CD4-positive, alpha-beta T cell (primary cell): Measurements from ENCODE around the gene CEP89. TPM values are rescaled to one million over a fixed set of nuclear protein-coding genes. Genes with fewer than 3 reads are reported as not detected.

Experiments used
- ATAC-seq: fragments of 200-7000 bp; cut with Tn5 transposase; one replicate; pipeline ENCODE4 v1.10.0; 2022; ENCODE audit warnings: mild to moderate bottlenecking; ENCODE audit not compliant: poor library complexity
- CTCF ChIA-PET: fragments of 350-600 bp; sonication (Branson Sonifier 250); formaldehyde crosslinking; loops from one replicate; lab custom pipeline; 2021; ENCODE audit warnings: antibody characterized with exemption, inconsistent platforms; lab: Charles Lee
- POLR2A ChIA-PET: fragments of 350-600 bp; sonication (Branson Sonifier 250); formaldehyde crosslinking; loops from one replicate; lab custom pipeline; 2021; ENCODE audit warnings: antibody characterized with exemption, inconsistent platforms; lab: Charles Lee
- DNase-seq, 14 experiments: peaks; one replicate each; pipeline ENCODE4 v3.0.0-alpha.2; 2013 to 2020; ENCODE audit warnings: mixed read lengths in 2 of 14
- H3K27ac ChIP-seq, 2 donors: one replicate each; pipeline versions ENCODE4 v1.5.1 to v1.7.0; 2013; ENCODE audit warnings: low read length in 2 of 2, low read depth in 1 of 2, mild to moderate bottlenecking in 1 of 2
- H3K27me3 ChIP-seq, 2 experiments: 1 replicate in 1 of 2; 2 replicates in 1 of 2; pipeline versions ENCODE4 v1.6.1 to v1.7.0; 2013; ENCODE audit warnings: low read length in 2 of 2, control low read depth in 1 of 2, mild to moderate bottlenecking in 1 of 2, moderate library complexity in 1 of 2; ENCODE audit not compliant: insufficient read depth in 2 of 2, control insufficient read depth in 1 of 2
- H3K36me3 ChIP-seq: one replicate; pipeline ENCODE4 v1.6.1; 2013; ENCODE audit warnings: low read length, control low read depth; ENCODE audit not compliant: insufficient read depth
- H3K4me1 ChIP-seq: one replicate; pipeline ENCODE4 v1.6.1; 2013; ENCODE audit warnings: low read length, control low read depth; ENCODE audit not compliant: insufficient read depth
- H3K4me3 ChIP-seq: one replicate; pipeline ENCODE4 v1.5.1; 2013; ENCODE audit warnings: mild to moderate bottlenecking, low read length, moderate library complexity
- H3K9me3 ChIP-seq, 2 experiments: 1 replicate in 1 of 2; 2 replicates in 1 of 2; pipeline versions ENCODE4 v1.6.1 to v1.7.0; 2013; ENCODE audit warnings: low read length in 2 of 2, mild to moderate bottlenecking in 2 of 2, control low read depth in 1 of 2, moderate library complexity in 1 of 2; ENCODE audit not compliant: control insufficient read depth in 1 of 2, insufficient read depth in 1 of 2
- H3K27ac Mint-ChIP-seq: one replicate; pipeline ENCODE4 v1.8.0; 2020; ENCODE audit warnings: mixed read lengths
- H3K27me3 Mint-ChIP-seq: one replicate; pipeline ENCODE4 v1.8.0; 2021; ENCODE audit warnings: mixed read lengths
- H3K36me3 Mint-ChIP-seq: one replicate; pipeline ENCODE4 v1.8.0; 2021; ENCODE audit warnings: low read depth, mixed read lengths
- H3K4me1 Mint-ChIP-seq: one replicate; pipeline ENCODE4 v1.8.0; 2021; ENCODE audit warnings: low read depth, mixed read lengths
- H3K4me3 Mint-ChIP-seq: one replicate; pipeline ENCODE4 v1.8.0; 2020; ENCODE audit warnings: mild to moderate bottlenecking, mixed read lengths
- H3K9me3 Mint-ChIP-seq: one replicate; pipeline ENCODE4 v1.8.0; 2020; ENCODE audit warnings: mixed read lengths
- CTCF ChIP-seq: fragments of 200-600 bp; IDR thresholded peaks from one replicate; pipeline ENCODE4 v1.8.0; 2022; ENCODE audit warnings: antibody characterized with exemption, mild to moderate bottlenecking
- intact Hi-C, 2 experiments: fragments of 100-400 bp; cut with DNase I in 1 of 2; cut with micrococcal nuclease in 1 of 2; formaldehyde crosslinking; loops; one replicate each; pipeline versions ENCODE4 v1.15.1 to v1.9.0; 2023 to 2025; cut with DNase I, micrococcal nuclease
- total RNA-seq, 174 experiments: library from RNA in 2 of 174; stranded (reverse) in 2 of 174; gene quantifications; one replicate each; pipeline ENCODE4 v1.2.3 and lab custom pipeline; 2021 to 2026

The CEP89 gene
- total RNA-seq, 2 experiments from 2014 or later: 4.0 to 5.1 TPM

- Mint-ChIP-seq H3K4me3 (no peak overlapping the region), H3K4me1 (no peaks in the 10 kb centered on the region), H3K9me3 (no peaks in the 10 kb centered on the region), H3K27me3 (no peaks in the 10 kb centered on the region), H3K36me3 (peaks cover 49% of the 10 kb centered on the region), H3K27ac (no peak overlapping the region)
- intact Hi-C loops: no loop called here
- H3K9me3 ChIP-seq: no peaks in the 10 kb centered on the region
- TF ChIP-seq CTCF: no peak
- H3K4me3 ChIP-seq: no peak overlapping the region
- ChIA-PET CTCF (no interaction called here), POLR2A (no interaction called here)
- no peaks in the 10 kb centered on the region for H3K4me1 ChIP-seq
- H3K27me3 ChIP-seq: no peaks in the 10 kb centered on the region
- DNase-seq (no peak), ATAC-seq (no peak)
- no peak overlapping the region for H3K27ac ChIP-seq
- peaks cover 8% of the 10 kb centered on the region for H3K36me3 ChIP-seq
Measured at GRCh38 chr19:32936065-32936464, 35.7 kb downstream of the CEP89 start.

DNA sequence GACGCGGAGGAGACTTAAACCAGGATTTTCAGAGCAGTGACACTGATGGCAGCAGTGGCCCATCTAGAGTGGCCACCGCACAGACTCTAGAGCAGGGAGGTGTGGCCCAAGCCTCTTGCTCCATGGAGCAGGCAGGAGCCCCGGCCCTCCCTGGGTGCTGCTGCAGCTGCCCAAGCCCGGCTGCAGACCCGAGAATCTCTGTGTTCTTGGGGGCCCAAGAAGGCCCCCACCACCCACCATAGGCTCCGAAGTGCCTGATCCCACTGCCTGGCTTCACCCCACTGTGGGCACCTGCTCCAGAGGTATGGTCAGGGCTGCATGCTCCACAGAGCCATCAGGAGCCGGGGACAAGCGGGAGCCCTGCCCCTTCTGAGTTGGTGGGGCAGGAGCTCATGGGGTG is 36.1 kb downstream of the CEP89 start:
- no peak overlapping the region for H3K4me3 ChIP-seq
- POLR2A ChIA-PET: no interaction called here
- intact Hi-C loops: no loop called here
- H3K4me3 Mint-ChIP-seq: no peak overlapping the region
- no peak overlapping the region for H3K27ac ChIP-seq
- H3K4me1 ChIP-seq: no peaks in the 10 kb centered on the region
- H3K27ac Mint-ChIP-seq: no peak overlapping the region
- H3K36me3 ChIP-seq: peaks cover 11% of the 10 kb centered on the region
- ATAC-seq: no peak
- H3K27me3 ChIP-seq: no peaks in the 10 kb centered on the region
- H3K27me3 Mint-ChIP-seq: no peaks in the 10 kb centered on the region
- H3K36me3 Mint-ChIP-seq: peaks cover 52% of the 10 kb centered on the region
- H3K9me3 ChIP-seq: no peaks in the 10 kb centered on the region
- CTCF ChIA-PET: no interaction called here
- TF ChIP-seq CTCF: no peak
- no peak for DNase-seq
- no peaks in the 10 kb centered on the region for H3K4me1 Mint-ChIP-seq
- no peaks in the 10 kb centered on the region for H3K9me3 Mint-ChIP-seq

GRCh38 chr19:32933571-32933970 is 38.2 kb downstream of the CEP89 start:
- Histone ChIP-seq H3K9me3 (peaks cover 2% of the 10 kb centered on the region in 2 experiments), H3K27me3 (no peaks in the 10 kb centered on the region), H3K36me3 (peaks cover 17% of the 10 kb centered on the region), H3K4me1 (no peaks in the 10 kb centered on the region), H3K4me3 (no peak overlapping the region), H3K27ac (no peak overlapping the region)
- Mint-ChIP-seq H3K27ac (no peak overlapping the region), H3K4me3 (no peak overlapping the region), H3K36me3 (peaks cover 67% of the 10 kb centered on the region), H3K9me3 (no peaks in the 10 kb centered on the region), H3K4me1 (no peaks in the 10 kb centered on the region), H3K27me3 (no peaks in the 10 kb centered on the region)
- intact Hi-C loops: no loop called here
- DNase-seq: no peak
- no peak for ATAC-seq
- no peak for TF ChIP-seq CTCF
- POLR2A ChIA-PET: no interaction called here
- CTCF ChIA-PET: no interaction called here
